OCI-LY7 (cell line): ENCODE results near the gene HIGD2A. TPM values are rescaled to one million over a fixed set of nuclear protein-coding genes. Genes with fewer than 3 reads are reported as not detected.

Experiments used
- BruUV-seq: library from RNA; stranded (reverse); fragments of 400-500 nt; replicated peaks from 2 replicates; lab custom pipeline; 2021; lab: Mats Ljungman, UMichigan
- CTCF ChIA-PET: fragments of 300-600 bp; sonication (Branson Sonifier 250); formaldehyde crosslinking; loops from one replicate; lab custom pipeline; 2022; ENCODE audit warnings: antibody characterized with exemption; ENCODE audit not compliant: unreplicated experiment; lab: Charles Lee
- POLR2A ChIA-PET: fragments of 300-600 bp; sonication (Branson Sonifier 250); formaldehyde crosslinking; loops from one replicate; lab custom pipeline; 2022; ENCODE audit warnings: antibody characterized with exemption; lab: Charles Lee
- DNase-seq: peaks from one replicate; pipeline ENCODE4 v3.0.0-alpha.2; 2015; ENCODE audit warnings: low spot score
- H2AFZ ChIP-seq: fragments of 200-600 bp; sonication (generic), shearing (Covaris generic); 2 replicates; pipeline ENCODE4 v1.6.1; 2014; ENCODE audit warnings: mild to moderate bottlenecking, antibody characterized with exemption, low read length, moderate library complexity
- H3K27ac ChIP-seq: fragments of 200-600 bp; sonication (generic); 2 replicates; pipeline ENCODE4 v1.5.1; 2014; ENCODE audit warnings: mixed run types, low read depth, mild to moderate bottlenecking, moderate library complexity, low read length, inconsistent platforms; ENCODE audit not compliant: poor library complexity, severe bottlenecking
- H3K36me3 ChIP-seq: fragments of 200-600 bp; sonication (generic); 2 replicates; pipeline ENCODE4 v1.6.1; 2014; ENCODE audit warnings: mild to moderate bottlenecking, antibody characterized with exemption, low read length, moderate library complexity, mixed read lengths; ENCODE audit not compliant: insufficient read depth
- H3K4me1 ChIP-seq: fragments of 200-600 bp; sonication (generic); 2 replicates; pipeline ENCODE4 v1.5.1; 2014; ENCODE audit warnings: mild to moderate bottlenecking, low read length; ENCODE audit not compliant: insufficient read depth, poor library complexity, severe bottlenecking
- H3K4me2 ChIP-seq: fragments of 200-600 bp; sonication (generic); 2 replicates; pipeline ENCODE4 v1.6.1; 2014; ENCODE audit warnings: mild to moderate bottlenecking, low read length
- H3K4me3 ChIP-seq: fragments of 200-600 bp; sonication (generic); 2 replicates; pipeline ENCODE4 v1.5.1; 2014; ENCODE audit warnings: mild to moderate bottlenecking, low read depth, low read length; ENCODE audit not compliant: poor library complexity, severe bottlenecking
- H3K79me2 ChIP-seq: fragments of 200-600 bp; sonication (generic); 2 replicates; pipeline ENCODE4 v1.6.1; 2016; ENCODE audit warnings: low read depth, mild to moderate bottlenecking, low read length, moderate library complexity, mixed read lengths; ENCODE audit not compliant: insufficient read depth
- H3K9me2 ChIP-seq: fragments of 200-600 bp; sonication (generic); 2 replicates; pipeline ENCODE4 v1.6.1; 2016; ENCODE audit warnings: mild to moderate bottlenecking, low read length, mixed read lengths; ENCODE audit not compliant: insufficient read depth
- H3K9me3 ChIP-seq: fragments of 200-600 bp; sonication (generic); 2 replicates; pipeline ENCODE4 v1.6.1; 2014; ENCODE audit warnings: mild to moderate bottlenecking, mixed run types, low read length, mixed read lengths
- H4K20me1 ChIP-seq: fragments of 200-600 bp; sonication (generic); 2 replicates; pipeline ENCODE4 v1.6.1; 2014; ENCODE audit warnings: mild to moderate bottlenecking, antibody characterized with exemption, low read length, moderate library complexity, mixed read lengths; ENCODE audit not compliant: insufficient read depth
- EZH2phosphoT487 ChIP-seq: fragments of 200-600 bp; sonication (generic); IDR thresholded peaks from 2 replicates; pipeline ENCODE4 v1.6.1; 2018; ENCODE audit warnings: low read depth, borderline replicate concordance, mild to moderate bottlenecking, mixed run types, antibody characterized with exemption, low read length, moderate library complexity, mixed read lengths
- intact Hi-C: fragments of 100-400 bp; cut with micrococcal nuclease; formaldehyde crosslinking; loops from one replicate; pipeline ENCODE4 v1.10.0; 2022; ENCODE audit not compliant: unreplicated experiment
- total RNA-seq, 2 experiments: library from RNA; depleted of rRNA in 1 of 2; stranded (reverse); fragments of >200 nt in 1 of 2; shearing (Covaris generic) in 1 of 2; gene quantifications; 2 replicates each; pipeline ENCODE4 v1.2.3, GENCODE V29; 2014 to 2022
- TF ChIP-seq, protein P1 (sequence below): fragments of 200-600 bp; sonication (generic); conservative IDR thresholded peaks from 2 replicates; pipeline ENCODE4 v1.5.1; 2014; ENCODE audit warnings: mild to moderate bottlenecking, antibody characterized with exemption, low read length, moderate library complexity, mixed read lengths

Gene HIGD2A
- total RNA-seq, 2 experiments from 2014 or later, result 145 to 223 TPM

DNA sequence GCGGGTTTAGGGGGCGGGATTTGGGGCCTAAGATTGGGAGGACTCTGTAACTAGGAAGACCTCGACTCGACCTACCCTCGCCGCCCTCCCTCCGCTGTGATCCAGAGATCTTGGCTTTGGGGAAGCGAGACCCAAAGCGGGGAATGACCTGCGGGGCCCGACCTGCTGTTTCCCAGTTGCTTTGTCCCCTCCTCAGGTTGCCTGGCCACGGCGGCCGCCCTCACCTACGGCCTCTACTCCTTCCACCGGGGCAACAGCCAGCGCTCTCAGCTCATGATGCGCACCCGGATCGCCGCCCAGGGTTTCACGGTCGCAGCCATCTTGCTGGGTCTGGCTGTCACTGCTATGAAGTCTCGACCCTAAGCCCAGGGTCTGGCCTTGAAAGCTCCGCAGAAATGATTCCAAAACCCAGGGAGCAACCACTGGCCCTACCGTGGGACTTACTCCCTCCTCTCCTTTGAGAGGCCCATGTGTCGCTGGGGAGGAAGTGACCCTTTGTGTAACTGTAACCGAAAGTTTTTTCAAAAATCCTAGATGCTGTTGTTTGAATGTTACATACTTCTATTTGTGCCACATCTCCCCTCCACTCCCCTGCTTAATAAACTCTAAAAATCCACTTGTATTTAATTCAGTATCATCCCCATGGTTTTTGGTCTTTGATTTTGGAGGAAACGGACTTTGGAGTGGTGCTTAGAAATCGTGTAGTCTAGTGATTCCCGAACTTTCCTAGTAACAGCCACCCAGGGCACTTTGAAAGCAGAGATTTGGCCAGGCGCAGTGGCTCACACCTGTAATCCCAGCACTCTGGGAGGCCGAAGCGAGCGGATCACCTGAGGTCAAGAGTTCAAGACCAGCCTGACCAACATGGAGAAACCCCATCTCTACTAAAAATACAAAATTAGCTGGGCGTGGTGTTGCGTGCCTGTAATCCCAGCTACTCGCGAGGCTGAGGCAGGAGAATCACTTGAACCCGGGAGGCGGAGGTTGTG, 878 bp downstream of the HIGD2A start:
- H2AFZ ChIP-seq, result peak overlapping the region; percentile 43; the same call in 1 of the 2 replicates
- BruUV-seq, result TSS peak; percentile 99
- peaks cover 26% of the 10 kb centered on the region for H3K4me1 ChIP-seq
- TF ChIP-seq, protein P1, sequence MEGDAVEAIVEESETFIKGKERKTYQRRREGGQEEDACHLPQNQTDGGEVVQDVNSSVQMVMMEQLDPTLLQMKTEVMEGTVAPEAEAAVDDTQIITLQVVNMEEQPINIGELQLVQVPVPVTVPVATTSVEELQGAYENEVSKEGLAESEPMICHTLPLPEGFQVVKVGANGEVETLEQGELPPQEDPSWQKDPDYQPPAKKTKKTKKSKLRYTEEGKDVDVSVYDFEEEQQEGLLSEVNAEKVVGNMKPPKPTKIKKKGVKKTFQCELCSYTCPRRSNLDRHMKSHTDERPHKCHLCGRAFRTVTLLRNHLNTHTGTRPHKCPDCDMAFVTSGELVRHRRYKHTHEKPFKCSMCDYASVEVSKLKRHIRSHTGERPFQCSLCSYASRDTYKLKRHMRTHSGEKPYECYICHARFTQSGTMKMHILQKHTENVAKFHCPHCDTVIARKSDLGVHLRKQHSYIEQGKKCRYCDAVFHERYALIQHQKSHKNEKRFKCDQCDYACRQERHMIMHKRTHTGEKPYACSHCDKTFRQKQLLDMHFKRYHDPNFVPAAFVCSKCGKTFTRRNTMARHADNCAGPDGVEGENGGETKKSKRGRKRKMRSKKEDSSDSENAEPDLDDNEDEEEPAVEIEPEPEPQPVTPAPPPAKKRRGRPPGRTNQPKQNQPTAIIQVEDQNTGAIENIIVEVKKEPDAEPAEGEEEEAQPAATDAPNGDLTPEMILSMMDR, result no peak
- no peak for TF ChIP-seq EZH2phosphoT487
- DNase-seq, result no peak
- peaks cover 72% of the 10 kb centered on the region for H3K36me3 ChIP-seq
- H3K9me3 ChIP-seq, result no peaks in the 10 kb centered on the region
- H3K27ac ChIP-seq, result peak overlapping the region; percentile 86
- ChIA-PET POLR2A (interaction anchor here (0.6 to 1.9 kb wide), 6 partner anchors 9 to 1066 kb away, joined by 3 to 8 read pairs (median 4); no protein-coding TSS in a partner anchor), CTCF (interaction anchor here (0.6 to 1.0 kb wide), 2 partner anchors 27 to 154 kb away, joined by 3 read pairs; no protein-coding TSS in a partner anchor)
- peak overlapping the region; percentile 85 for H3K4me3 ChIP-seq
- intact Hi-C loops, result loop anchor here (2.0 to 10.0 kb wide), 2 partner anchors 59 to 155 kb away; partner anchors contain the start of genes FAF2 and SIMC1
- H3K9me2 ChIP-seq, result no peaks in the 10 kb centered on the region
- peak overlapping the region; percentile 72 for H3K4me2 ChIP-seq
- peaks cover 55% of the 10 kb centered on the region for H3K79me2 ChIP-seq
- H4K20me1 ChIP-seq, result peaks cover 23% of the 10 kb centered on the region

DNA sequence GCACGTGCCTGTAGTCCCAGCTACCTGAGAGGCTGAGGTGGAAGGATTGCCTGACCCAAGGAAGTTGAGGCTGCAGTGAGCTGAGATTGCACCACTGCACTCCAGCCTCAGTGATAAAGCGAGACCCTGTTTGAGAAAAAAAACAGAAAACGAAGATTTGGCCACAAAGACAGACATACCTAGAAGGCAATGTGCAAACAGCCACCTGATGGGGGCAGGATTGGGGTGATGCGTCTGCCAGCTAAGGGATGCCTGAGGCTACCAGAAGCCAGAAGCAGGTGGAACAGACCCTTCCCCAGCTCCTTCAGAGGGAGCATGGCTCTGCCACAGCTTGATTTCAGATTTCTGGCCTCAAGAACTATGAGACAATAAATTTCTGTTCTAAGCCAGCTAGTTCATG, 2.9 kb downstream of the HIGD2A start:
- Histone ChIP-seq H2AFZ (no peak overlapping the region), H3K4me3 (no peak overlapping the region), H3K36me3 (peaks cover 54% of the 10 kb centered on the region), H3K4me1 (peaks cover 15% of the 10 kb centered on the region), H3K4me2 (no peak overlapping the region), H3K27ac (no peak overlapping the region), H3K9me2 (no peaks in the 10 kb centered on the region), H3K9me3 (no peaks in the 10 kb centered on the region), H4K20me1 (peaks cover 10% of the 10 kb centered on the region), H3K79me2 (peaks cover 38% of the 10 kb centered on the region)
- POLR2A ChIA-PET, result interaction anchor here (0.6 to 0.9 kb wide), 2 partner anchors 31 to 325 kb away, joined by 3 read pairs; no protein-coding TSS in a partner anchor
- intact Hi-C loops, result no loop called here
- TF ChIP-seq EZH2phosphoT487, result no peak
- TF ChIP-seq, protein P1, result peak; percentile 62
- no TSS peak for BruUV-seq
- CTCF ChIA-PET, result interaction anchor here (0.6 kb wide), 1 partner anchor 557 kb away, joined by 3 read pairs; no protein-coding TSS in a partner anchor
- no peak for DNase-seq
